ENCODE data around the gene FRS2.

The FRS2 gene

GRCh38 chr12:69514845-69515244 is 44.7 kb downstream of the FRS2 start:
- no peak for TF ChIP-seq CTCF (IDR thresholded peaks at IDR 0.05)
- H3K27ac ChIP-seq, result no peak overlapping the region
- no peak for DNase-seq (ENCODE audit: low spot score)
- no peak overlapping the region for H3K4me3 ChIP-seq

- DNase-seq (ENCODE audit: low spot score), result no peak
- no peak for TF ChIP-seq CTCF (IDR thresholded peaks at IDR 0.05)
- no peak overlapping the region for H3K27ac ChIP-seq
- H3K4me3 ChIP-seq, result no peak overlapping the region
Observed at GRCh38 chr12:69515394-69515930, 45.3 kb downstream of the FRS2 start.

- no peak for DNase-seq (ENCODE audit: low spot score)
- TF ChIP-seq CTCF (IDR thresholded peaks at IDR 0.05), result no peak
- Histone ChIP-seq H3K4me3 (no peak overlapping the region), H3K27ac (no peak overlapping the region)
Observed at GRCh38 chr12:69516950-69517349, 46.8 kb downstream of the FRS2 start.

- TF ChIP-seq CTCF (IDR thresholded peaks at IDR 0.05), result no peak
- no peak for DNase-seq (ENCODE audit: low spot score)
- no peak overlapping the region for H3K4me3 ChIP-seq
- no peak overlapping the region for H3K27ac ChIP-seq
Observed at GRCh38 chr12:69517406-69517805, 47.2 kb downstream of the FRS2 start.

- no peak overlapping the region for H3K27ac ChIP-seq
- H3K4me3 ChIP-seq, result no peak overlapping the region
- no peak for TF ChIP-seq CTCF (IDR thresholded peaks at IDR 0.05)
- no peak for DNase-seq (ENCODE audit: low spot score)
Observed at GRCh38 chr12:69519871-69520270, 49.7 kb downstream of the FRS2 start.

- DNase-seq (ENCODE audit: low spot score), result no peak
- Histone ChIP-seq H3K4me3 (no peak overlapping the region), H3K27ac (no peak overlapping the region)
- no peak for TF ChIP-seq CTCF (IDR thresholded peaks at IDR 0.05)
Observed at GRCh38 chr12:69523433-69524330, 53.5 kb downstream of the FRS2 start.

GRCh38 chr12:69524331-69524630 is 54.1 kb downstream of the FRS2 start:
- Histone ChIP-seq H3K27ac (no peak overlapping the region), H3K4me3 (no peak overlapping the region)
- DNase-seq (ENCODE audit: low spot score), result no peak
- no peak for TF ChIP-seq CTCF (IDR thresholded peaks at IDR 0.05)

All from coronary artery (tissue), 2 donors.